Measurements from ENCODE around the gene RBMY1J.
"Not testable (repeated sequence)": the region's sequence is repeated elsewhere in the genome, so short reads cannot be mapped to it uniquely, and the experiment has no call there.

Gene RBMY1J

DNA sequence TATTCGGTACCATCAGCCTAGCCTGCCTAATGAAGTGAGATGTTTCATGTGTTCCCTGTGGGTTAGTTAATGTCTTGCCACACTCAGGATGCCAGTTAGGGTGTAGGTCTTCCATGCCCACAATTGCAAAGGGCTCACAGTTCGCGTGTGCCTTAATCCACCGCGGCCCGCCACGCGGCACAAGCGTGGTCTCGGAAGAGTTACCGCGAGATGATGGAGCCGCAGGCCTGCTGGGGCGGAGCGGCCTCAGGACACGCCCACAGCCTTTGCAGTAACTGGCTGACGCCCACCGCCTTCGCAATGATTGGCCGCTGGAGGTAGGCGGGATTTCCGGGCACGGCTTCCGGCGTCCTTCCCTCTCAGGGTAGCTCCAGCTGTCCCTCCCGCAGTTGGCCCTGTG, at the start of gene RBMY1J:
Gene RBMY1J (plus strand): TSS at position 301 of the 400 bp plus-strand sequence. CDS start 2,038 bp downstream, outside the sequence.
- not testable (repeated sequence) for DNase-seq

DNA sequence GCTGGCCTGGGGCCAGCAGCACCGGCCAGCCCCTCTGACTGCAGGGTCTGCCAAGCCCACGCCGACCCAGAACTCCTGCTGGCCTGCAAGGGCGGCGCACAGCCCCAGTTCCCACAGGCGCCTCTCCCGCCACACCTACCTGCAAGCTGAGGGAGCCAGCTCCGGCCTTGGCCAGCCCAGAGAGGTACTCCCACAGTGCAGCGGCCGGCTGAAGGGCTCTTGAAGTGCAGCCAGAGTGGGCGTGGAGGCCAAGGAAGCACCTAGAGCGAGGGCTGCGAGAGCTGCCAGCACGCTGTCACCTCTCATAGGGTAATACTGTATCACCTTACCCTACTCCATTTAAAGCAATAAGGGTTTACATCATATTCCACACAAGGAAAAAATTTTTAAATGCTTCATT, 35.8 kb upstream of the RBMY1J start:
- DNase-seq = no peak

DNA sequence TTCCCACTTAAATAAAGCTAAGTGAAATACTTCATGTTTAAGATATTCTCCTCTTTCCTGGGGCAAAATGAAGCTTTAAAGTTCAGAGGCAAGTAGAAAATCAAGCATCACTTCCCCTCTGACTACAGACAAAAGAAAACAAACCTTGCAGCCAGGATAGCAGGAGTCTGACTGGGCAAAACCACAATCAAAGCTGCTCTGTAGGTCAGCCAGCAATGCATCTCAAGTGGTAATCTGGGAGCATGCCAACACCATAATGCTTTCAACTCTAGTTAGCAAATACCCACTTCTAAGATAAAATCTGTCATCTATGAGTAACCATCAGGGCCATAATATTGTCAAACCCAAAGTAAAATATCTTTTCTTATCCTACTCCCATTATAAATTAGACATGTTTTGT, 32.6 kb upstream of the RBMY1J start:
- no peak for DNase-seq

DNA sequence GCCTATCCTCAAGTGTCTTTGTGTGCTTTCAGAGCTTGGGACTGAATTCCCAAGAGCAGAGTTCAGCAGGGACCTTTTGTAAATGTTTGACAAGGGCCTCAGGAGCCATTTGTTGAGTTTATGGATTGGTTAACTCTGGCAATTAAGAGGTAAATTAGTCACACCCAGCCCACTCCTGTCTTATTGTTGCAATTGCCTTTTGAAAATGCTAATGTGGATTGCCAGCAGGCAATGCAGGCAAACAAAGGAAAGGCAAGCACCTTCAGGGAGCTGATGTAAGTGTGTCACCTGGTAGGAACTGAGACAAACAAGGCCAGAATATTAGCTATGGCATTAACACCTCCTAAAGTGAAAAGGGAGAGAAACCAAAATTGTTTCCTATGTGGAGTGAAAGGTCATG, 29.7 kb upstream of the RBMY1J start:
- no peak for DNase-seq

DNA sequence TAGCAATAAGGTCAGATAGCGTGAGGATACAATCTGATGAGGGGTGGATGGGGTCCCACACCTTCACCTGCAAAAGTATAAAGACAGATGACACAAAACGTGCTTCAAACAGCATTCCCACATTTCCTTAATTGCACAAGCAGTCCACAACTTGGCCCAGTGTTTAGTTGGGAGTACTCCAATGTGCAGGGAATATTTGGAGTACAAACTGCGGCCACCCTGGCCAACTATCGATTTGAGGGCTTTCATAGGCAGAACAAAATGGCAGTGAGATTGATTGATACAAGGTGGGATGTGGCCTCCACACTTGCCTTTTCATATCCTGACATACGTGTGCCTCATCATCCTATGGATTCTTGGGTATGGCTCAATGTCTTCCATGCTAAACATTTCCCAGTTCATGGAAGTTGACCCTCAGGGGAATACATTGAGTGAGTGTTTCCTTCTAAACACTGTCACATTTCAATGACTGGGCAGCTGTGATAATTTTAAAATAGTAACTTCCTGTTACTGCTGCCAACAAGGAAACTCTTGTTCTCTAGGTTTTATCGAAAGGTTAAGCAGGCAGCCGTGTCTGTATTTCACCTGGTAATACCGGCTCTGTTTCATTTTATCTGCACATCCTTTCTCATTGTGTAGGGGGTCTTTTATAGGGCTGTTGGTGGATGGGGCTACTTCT, 41.6 kb downstream of the RBMY1J start:
- not testable (repeated sequence) for DNase-seq

DNA sequence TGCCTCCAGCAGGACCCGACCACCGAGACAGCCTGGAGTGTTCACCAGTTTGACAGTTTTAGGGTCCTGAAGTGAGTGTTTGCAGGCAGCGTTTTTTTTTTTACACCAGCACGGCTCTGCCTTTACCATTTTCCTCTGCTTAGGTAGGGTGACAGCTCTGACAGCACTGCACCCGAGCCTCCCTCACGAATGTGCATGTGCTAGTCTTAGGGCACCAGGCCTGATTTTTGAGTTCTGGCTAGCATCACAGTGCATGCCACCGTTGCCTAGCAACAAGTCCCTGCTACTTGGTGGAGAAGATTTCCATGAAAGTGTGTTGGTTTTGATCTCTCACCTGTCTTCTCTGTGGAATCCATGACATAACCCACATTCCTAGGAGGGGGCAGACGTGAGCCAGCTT, 52.3 kb downstream of the RBMY1J start:
- DNase-seq = not testable (repeated sequence)

DNA sequence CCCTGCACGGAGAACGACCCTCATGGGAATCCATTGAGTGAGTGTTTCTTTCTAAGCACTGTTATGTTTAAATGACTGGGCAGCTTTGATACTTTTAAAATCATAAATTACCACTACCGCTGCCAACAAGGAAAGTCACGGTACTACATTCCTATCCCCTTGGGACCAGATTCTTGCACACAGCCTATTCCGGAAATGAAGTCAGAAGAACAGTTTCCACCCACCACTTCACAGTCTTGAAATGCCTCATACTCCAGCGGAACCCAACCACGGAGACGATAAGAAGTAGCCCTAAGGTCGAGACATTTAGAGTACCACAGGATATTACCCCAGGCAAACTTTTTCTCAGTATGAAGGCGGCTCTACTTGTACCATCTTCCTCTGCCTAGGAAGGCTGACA, 58.8 kb downstream of the RBMY1J start:
- DNase-seq = not testable (repeated sequence)

Measured in NCI-H187 treated with DMSO at 0.1 percent for 48 hours (cell line).